T-cell (primary cell): ENCODE measurements around the gene NUPR1. TPM values are rescaled to one million over a fixed set of nuclear protein-coding genes. Genes with fewer than 3 reads are reported as not detected.

Experiments
- ATAC-seq, 4 experiments: fragments of 200-7000 bp in 3 of 4; fragments of 150-1000 bp in 1 of 4; cut with Tn5 transposase; replicated peaks in 1 of 4; 1 replicate in 3 of 4; 2 replicates in 1 of 4; pipeline ENCODE4 v1.10.0; 2021; ENCODE audit warnings: moderate library complexity in 3 of 4, mild to moderate bottlenecking in 2 of 4, moderate number of reproducible peaks in 1 of 4
- CTCF ChIA-PET, 2 donors: fragments of 300-600 bp; sonication (Branson Sonifier 250); formaldehyde crosslinking; loops; one replicate each; lab custom pipeline; 2022; ENCODE audit warnings: antibody characterized with exemption in 2 of 2; lab: Charles Lee
- POLR2A ChIA-PET, 2 donors: fragments of 300-600 bp; sonication (Branson Sonifier 250); formaldehyde crosslinking; loops; one replicate each; lab custom pipeline; 2022; ENCODE audit warnings: antibody characterized with exemption in 2 of 2; lab: Charles Lee
- DNase-seq, 35 experiments: peaks; one replicate each; pipeline versions ENCODE4 v3.0.0 to v3.0.0-alpha.2; 2013 to 2023
- H3K27ac ChIP-seq: one replicate; pipeline ENCODE4 v1.5.1; 2013; ENCODE audit warnings: low read length
- H3K27me3 ChIP-seq, 2 experiments: replicated peaks in 1 of 2; 1 replicate in 1 of 2; 2 replicates in 1 of 2; pipeline versions ENCODE4 v1.6.1 to v1.7.0; 2013; ENCODE audit warnings: low read length in 1 of 2, mixed read lengths in 1 of 2; ENCODE audit not compliant: control insufficient read depth in 2 of 2, insufficient read depth in 2 of 2; ENCODE audit errors: extremely low read depth in 1 of 2
- H3K36me3 ChIP-seq, 2 donors: 1 replicate in 1 of 2; 2 replicates in 1 of 2; pipeline versions ENCODE4 v1.6.1 to v1.7.0; 2013; ENCODE audit warnings: low read length in 1 of 2; ENCODE audit not compliant: control insufficient read depth in 2 of 2, insufficient read depth in 1 of 2; ENCODE audit errors: extremely low read depth in 1 of 2
- H3K4me1 ChIP-seq, 2 experiments: 1 replicate in 1 of 2; 2 replicates in 1 of 2; pipeline versions ENCODE4 v1.6.1 to v1.7.0; 2013; ENCODE audit warnings: low read length in 2 of 2, mixed read lengths in 1 of 2; ENCODE audit not compliant: insufficient read depth in 2 of 2, control insufficient read depth in 1 of 2; ENCODE audit errors: extremely low read depth in 1 of 2
- H3K4me3 ChIP-seq, 2 donors: 1 replicate in 1 of 2; 2 replicates in 1 of 2; pipeline versions ENCODE4 v1.5.1 to v1.7.0; 2013; ENCODE audit warnings: mild to moderate bottlenecking in 2 of 2, low read length in 1 of 2, moderate library complexity in 1 of 2; ENCODE audit not compliant: control insufficient read depth in 1 of 2; ENCODE audit errors: extremely low read depth in 1 of 2
- H3K9me3 ChIP-seq: 2 replicates; pipeline ENCODE4 v1.7.0; 2013
- H3K27ac Mint-ChIP-seq, 2 donors: one replicate each; pipeline ENCODE4 v1.8.0; 2020 to 2021; ENCODE audit warnings: mild to moderate bottlenecking in 2 of 2, mixed read lengths in 2 of 2
- H3K27me3 Mint-ChIP-seq, 2 donors: one replicate each; pipeline ENCODE4 v1.8.0; 2021 to 2022; ENCODE audit warnings: mixed read lengths in 2 of 2
- H3K36me3 Mint-ChIP-seq: one replicate; pipeline ENCODE4 v1.8.0; 2021; ENCODE audit warnings: mixed read lengths
- H3K4me1 Mint-ChIP-seq, 3 donors: one replicate each; pipeline ENCODE4 v1.8.0; 2020 to 2022; ENCODE audit warnings: mixed read lengths in 3 of 3, mild to moderate bottlenecking in 1 of 3
- H3K4me3 Mint-ChIP-seq, 3 donors: one replicate each; pipeline ENCODE4 v1.8.0; 2020 to 2022; ENCODE audit warnings: mild to moderate bottlenecking in 3 of 3, mixed read lengths in 3 of 3, moderate library complexity in 3 of 3
- H3K9me3 Mint-ChIP-seq, 3 donors: one replicate each; pipeline ENCODE4 v1.8.0; 2020 to 2022; ENCODE audit warnings: mixed read lengths in 3 of 3
- WGBS: methylation state at CpG from one replicate; pipeline ENCODE4 v1.1.5; 2013; ENCODE audit warnings: missing lambda C conversion rate; ENCODE audit not compliant: insufficient coverage; 5-methylcytosine and 5-hydroxymethylcytosine counted together
- total RNA-seq, 35 experiments: library from RNA in 6 of 35; stranded (reverse) in 6 of 35; fragments of 120-200 nt in 1 of 35; gene quantifications; one replicate each; pipeline versions ENCODE4 v1.2.1 to v1.2.4 and lab custom pipeline; 2013 to 2026

Gene NUPR1
- total RNA-seq, 5 donors from 2014 or later (not counting 1 experiment from before 2014, with no cell fraction given), result 0.70 to 0.99 (median 0.98) TPM; not detected in 2

DNA sequence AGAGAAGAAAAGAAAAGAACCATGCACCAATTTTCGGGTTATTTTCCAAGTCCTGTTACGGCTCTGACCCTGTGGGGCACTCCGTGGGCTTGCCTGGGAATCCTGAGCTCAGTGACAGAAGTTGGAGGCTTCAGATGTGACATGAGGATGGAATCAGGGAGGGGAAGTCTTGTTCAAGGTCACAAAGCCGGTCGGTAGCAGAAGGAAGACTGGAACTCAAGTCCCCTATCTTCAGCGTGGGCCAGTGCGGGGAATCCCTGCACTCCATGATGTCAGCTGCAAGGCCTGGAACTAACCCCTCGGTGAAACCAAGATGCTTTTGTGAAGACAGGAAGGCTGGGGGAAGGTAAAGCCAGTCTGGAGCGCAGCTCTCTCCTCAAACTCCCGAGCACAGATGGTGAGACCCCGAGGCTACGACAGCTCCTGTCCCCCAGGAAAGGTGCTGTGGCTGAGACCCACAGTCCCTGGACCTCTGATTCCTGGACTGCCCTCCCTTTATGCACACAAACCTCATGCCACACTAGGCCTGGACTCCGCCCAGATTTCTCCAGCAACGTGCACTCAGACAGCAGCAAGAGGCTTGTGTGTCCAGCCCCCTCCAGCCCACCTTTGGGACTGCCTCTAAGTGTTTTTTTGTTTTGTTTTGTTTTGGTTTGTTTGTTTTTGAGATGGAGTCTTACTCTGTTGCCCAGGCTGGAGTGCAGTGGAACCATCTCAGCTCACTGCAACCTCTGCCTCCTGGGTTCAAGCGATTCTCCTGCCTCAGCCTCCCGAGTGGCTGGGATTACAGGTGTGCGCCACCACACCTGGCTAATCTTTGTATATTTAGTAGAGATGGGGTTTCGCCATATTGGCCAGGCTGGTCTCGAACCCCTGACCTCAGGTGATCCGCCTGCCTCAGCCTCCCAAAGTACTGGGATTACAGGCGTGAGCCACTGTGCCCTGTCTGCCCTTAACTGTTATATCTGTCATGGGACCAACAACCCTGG is 26.7 kb downstream of the NUPR1 start:
- no peaks in the 10 kb centered on the region for H3K27me3 Mint-ChIP-seq
- ChIA-PET CTCF (no interaction called here), POLR2A (interaction anchor here in 1 of 2 donors (0.5 to 0.6 kb wide), 2 partner anchors 20 to 311 kb away, joined by 6 to 9 read pairs; partner anchors contain the start of genes ATXN2L and CLN3)
- Histone ChIP-seq H3K9me3 (no peaks in the 10 kb centered on the region), H3K4me3 (no peak overlapping the region), H3K36me3 (no peaks in the 10 kb centered on the region), H3K4me1 (peaks cover 4 to 18% of the 10 kb centered on the region in 2 experiments), H3K27ac (no peak overlapping the region), H3K27me3 (no peaks in the 10 kb centered on the region)
- peaks cover 8 to 22% (median 16%) of the 10 kb centered on the region in 3 donors for H3K4me1 Mint-ChIP-seq
- no peak for DNase-seq
- ATAC-seq, result no peak
- H3K27ac Mint-ChIP-seq, result no peak overlapping the region
- no peaks in the 10 kb centered on the region for H3K36me3 Mint-ChIP-seq
- H3K9me3 Mint-ChIP-seq, result no peaks in the 10 kb centered on the region
- WGBS, result 88% methylated on average over 8 of the region's 21 CpGs
- H3K4me3 Mint-ChIP-seq, result no peak overlapping the region

DNA sequence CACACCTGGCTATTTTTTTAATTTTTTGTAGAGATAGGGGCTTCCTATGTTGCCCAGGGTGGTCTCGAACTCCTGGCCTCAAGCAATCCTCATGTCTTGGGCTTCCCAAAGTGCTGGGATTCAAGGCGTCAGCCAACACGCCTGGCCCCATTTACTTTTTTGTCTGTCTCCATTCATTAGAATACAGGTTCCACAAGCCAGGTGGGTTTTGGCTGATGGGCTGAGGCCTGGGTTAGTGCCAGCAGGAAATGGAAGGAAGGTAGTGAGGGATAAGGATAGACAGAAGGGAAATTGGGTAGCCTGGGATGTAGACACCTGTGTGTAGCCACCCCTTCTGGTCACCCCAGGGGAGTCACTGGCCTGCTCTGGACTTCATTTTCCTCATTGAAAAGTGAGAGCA is 27.7 kb downstream of the NUPR1 start:
- no CpG with 5 or more reads among the region's 3 CpGs for WGBS
- ChIA-PET CTCF (no interaction called here), POLR2A (no interaction called here)
- DNase-seq (no peak), ATAC-seq (no peak)
- H3K4me1 Mint-ChIP-seq, result peaks cover 8 to 28% (median 19%) of the 10 kb centered on the region in 3 donors
- Histone ChIP-seq H3K27ac (no peak overlapping the region), H3K27me3 (no peaks in the 10 kb centered on the region), H3K4me1 (peaks cover 4 to 20% of the 10 kb centered on the region in 2 experiments), H3K36me3 (no peaks in the 10 kb centered on the region), H3K9me3 (no peaks in the 10 kb centered on the region), H3K4me3 (no peak overlapping the region)
- H3K27ac Mint-ChIP-seq, result no peak overlapping the region
- H3K27me3 Mint-ChIP-seq, result no peaks in the 10 kb centered on the region
- no peaks in the 10 kb centered on the region for H3K9me3 Mint-ChIP-seq
- no peak overlapping the region for H3K4me3 Mint-ChIP-seq
- no peaks in the 10 kb centered on the region for H3K36me3 Mint-ChIP-seq

DNA sequence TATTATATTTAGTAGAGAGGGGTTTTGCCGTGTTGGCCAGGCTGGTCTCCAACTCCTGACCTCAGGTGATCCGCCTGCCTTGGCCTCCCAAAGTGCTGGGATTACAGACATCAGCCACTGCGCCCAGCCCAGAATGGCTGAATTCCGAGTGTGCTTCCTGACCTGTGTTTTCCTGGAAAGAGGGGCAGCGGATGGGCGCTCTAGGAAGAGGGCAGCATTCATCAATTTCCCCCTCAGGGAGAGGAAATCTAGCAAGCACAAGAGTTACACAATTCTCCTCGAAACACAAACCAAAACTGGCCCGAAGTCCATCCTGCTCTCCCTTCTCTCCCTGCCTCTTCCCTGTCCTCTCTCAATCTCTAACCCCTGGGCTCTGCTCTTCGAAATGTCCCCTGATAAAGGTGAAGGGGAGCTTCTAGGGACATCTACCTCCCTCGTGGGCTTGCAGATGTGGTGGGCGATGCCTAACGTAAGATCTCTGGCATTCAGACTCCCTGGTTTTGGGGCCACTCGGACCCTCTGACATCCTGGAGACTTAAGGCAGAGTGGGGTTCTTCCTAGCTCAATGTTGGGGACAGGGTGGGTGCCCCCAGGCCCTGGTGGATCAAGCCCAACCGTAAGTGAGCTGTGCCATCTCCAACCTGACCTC is 33.2 kb downstream of the NUPR1 start:
- Mint-ChIP-seq H3K4me3 (no peak overlapping the region), H3K27ac (no peak overlapping the region), H3K36me3 (no peaks in the 10 kb centered on the region), H3K4me1 (peaks cover 9 to 22% (median 15%) of the 10 kb centered on the region in 3 donors), H3K9me3 (no peaks in the 10 kb centered on the region), H3K27me3 (no peaks in the 10 kb centered on the region)
- H3K27ac ChIP-seq, result no peak overlapping the region
- no peaks in the 10 kb centered on the region for H3K36me3 ChIP-seq
- ATAC-seq, result no peak
- ChIA-PET POLR2A (no interaction called here), CTCF (no interaction called here)
- DNase-seq, result no peak
- WGBS, result 90% methylated on average over 10 of the region's 14 CpGs
- H3K4me3 ChIP-seq, result no peak overlapping the region
- H3K9me3 ChIP-seq, result no peaks in the 10 kb centered on the region
- peaks cover 4 to 18% of the 10 kb centered on the region in 2 experiments for H3K4me1 ChIP-seq
- H3K27me3 ChIP-seq, result no peaks in the 10 kb centered on the region

DNA sequence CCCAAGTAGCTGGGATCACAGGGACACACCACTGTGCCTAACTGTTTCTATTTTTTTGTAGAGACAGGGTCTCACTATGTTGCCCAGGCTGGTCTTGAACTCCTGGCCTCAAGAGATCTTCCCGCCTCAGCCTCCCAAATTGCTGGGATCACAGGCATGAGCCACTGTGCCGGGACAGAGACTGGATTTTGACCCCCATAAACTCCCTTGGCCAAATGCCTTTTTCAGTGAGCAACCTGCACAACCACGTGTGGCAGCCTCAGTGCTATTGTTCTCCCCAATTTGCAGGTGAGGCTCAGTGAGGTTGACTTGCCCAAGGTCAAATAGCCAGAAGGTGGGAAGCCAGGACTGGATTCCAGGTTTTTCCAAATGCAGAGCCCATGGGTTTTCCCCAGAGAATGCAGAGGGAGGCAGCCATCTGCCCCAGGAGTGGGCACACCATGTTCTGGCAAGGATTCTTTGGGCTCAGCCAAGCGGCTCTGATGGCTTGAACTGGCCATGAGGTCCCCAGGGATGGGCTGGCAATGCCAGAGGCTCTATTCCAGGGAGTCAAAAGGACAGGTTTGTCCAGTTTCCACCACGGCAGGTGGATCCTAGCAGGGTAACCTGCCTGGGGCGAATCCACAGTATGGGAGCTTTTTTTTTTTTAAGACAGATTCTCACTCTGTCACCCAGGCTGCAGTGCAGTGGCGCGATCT is 33.9 kb downstream of the NUPR1 start:
- Mint-ChIP-seq H3K4me1 (peaks cover 15 to 27% (median 17%) of the 10 kb centered on the region in 3 donors), H3K27ac (no peak overlapping the region), H3K4me3 (no peak overlapping the region), H3K27me3 (no peaks in the 10 kb centered on the region), H3K9me3 (no peaks in the 10 kb centered on the region), H3K36me3 (no peaks in the 10 kb centered on the region)
- H3K36me3 ChIP-seq, result no peaks in the 10 kb centered on the region
- H3K27me3 ChIP-seq, result no peaks in the 10 kb centered on the region
- H3K9me3 ChIP-seq, result no peaks in the 10 kb centered on the region
- POLR2A ChIA-PET, result no interaction called here
- CTCF ChIA-PET, result no interaction called here
- ATAC-seq (no peak), DNase-seq (no peak)
- no peak overlapping the region for H3K27ac ChIP-seq
- H3K4me3 ChIP-seq, result no peak overlapping the region
- peaks cover 4 to 18% of the 10 kb centered on the region in 2 experiments for H3K4me1 ChIP-seq
- 90% methylated on average over 4 of the region's 8 CpGs for WGBS

DNA sequence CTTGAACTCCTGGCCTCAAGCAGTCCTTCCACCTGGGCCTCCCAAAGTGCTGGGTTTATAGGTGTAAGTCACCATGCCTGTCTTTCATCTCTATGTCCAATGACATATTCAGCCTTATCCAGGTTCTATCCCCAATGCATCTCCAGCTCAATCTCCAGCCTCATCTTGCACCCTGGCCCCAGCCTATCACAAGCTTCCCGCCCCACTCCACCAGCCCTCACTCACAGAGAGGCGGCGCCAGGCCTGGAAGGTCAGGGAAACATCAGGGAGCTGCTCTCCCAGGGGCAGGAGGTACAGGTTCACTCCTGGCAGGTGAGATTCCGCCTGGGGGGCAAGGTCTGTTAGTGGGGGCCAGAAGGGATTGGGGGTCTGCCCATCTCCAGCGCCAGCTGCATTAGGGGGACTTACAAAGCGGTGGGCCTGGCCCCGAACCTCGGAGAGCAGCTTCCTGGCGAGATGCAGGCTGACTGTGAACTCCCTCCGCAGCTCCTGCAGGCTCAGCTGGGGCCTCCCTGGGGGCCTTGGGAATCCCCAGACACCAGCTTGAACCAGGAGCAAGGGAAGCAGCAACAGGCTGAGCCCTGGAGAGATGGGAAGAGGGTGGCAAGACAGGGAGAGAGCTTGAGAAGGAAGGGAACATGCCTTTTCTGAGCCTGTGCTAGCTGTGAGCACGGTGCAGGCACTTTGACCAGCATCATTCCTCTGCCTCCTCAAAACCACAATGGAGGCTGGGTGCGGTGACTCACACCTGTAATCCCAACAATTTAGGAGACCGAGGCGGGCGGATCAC is 35.1 kb downstream of the NUPR1 start:
- Histone ChIP-seq H3K27ac (no peak overlapping the region), H3K4me3 (no peak overlapping the region), H3K36me3 (peaks cover 0 to 4% of the 10 kb centered on the region in 2 donors), H3K27me3 (no peaks in the 10 kb centered on the region), H3K9me3 (no peaks in the 10 kb centered on the region), H3K4me1 (peaks cover 4 to 20% of the 10 kb centered on the region in 2 experiments)
- no peaks in the 10 kb centered on the region for H3K27me3 Mint-ChIP-seq
- peak overlapping the region in 1 of 2 donors; percentile 23 for H3K27ac Mint-ChIP-seq
- CTCF ChIA-PET, result no interaction called here
- peaks cover 15 to 31% (median 19%) of the 10 kb centered on the region in 3 donors for H3K4me1 Mint-ChIP-seq
- DNase-seq (no peak), ATAC-seq (no peak)
- no peaks in the 10 kb centered on the region for H3K36me3 Mint-ChIP-seq
- POLR2A ChIA-PET, result no interaction called here
- 78% methylated on average over 12 of the region's 15 CpGs for WGBS
- H3K9me3 Mint-ChIP-seq, result no peaks in the 10 kb centered on the region
- no peak overlapping the region for H3K4me3 Mint-ChIP-seq
